Measurements from ENCODE around the gene IQSEC1. TPM values are rescaled to one million over a fixed set of nuclear protein-coding genes. Genes with fewer than 3 reads are reported as not detected.

Gene IQSEC1
- total and polyA plus RNA-seq, 2 donors (not counting 3 experiments of a cell fraction or from before 2014, with no cell fraction given) = 5.2 to 18.0 TPM

DNA sequence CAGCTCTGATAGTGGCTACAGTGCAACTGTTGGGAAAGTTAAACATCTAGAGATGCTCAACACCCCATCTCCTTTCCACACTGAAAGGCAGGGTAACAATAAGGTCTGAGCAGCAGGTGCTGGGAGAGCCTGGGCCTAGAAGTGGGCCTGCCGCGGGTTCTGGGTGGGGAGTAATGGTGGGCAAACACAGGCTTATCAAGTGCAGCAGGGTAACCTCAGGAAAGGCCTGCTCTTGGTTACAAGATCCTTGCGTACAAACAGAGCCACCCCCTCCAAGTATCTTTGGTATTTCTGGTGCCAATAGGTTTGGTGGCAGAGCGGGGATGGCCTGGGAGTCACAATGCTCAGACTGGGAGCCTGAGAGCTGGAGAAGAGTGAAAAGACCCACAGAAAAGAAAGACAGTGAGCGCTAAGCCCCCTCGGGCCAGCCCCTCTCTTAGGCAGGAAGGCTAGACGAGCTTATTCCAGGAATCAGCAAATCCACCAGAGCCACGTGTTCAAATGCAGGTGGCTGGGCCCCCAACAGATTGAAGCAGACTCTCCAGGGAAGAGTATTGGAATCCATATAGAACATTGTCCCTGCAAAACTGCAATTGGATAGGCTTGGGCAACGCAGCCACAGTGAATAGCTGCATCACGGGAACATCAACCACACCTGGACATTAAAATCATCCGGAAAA lies 2.7 kb downstream of the IQSEC1 start:
- Histone ChIP-seq H3K27me3 (ENCODE audit: control insufficient read depth in 2 of 2, insufficient read depth in 2 of 2, low read length in 2 of 2) (peaks cover 6 to 13% of the 10 kb centered on the region in 2 experiments), H3K27ac (ENCODE audit: insufficient read depth, low read depth, low read length) (no peak overlapping the region), H4K20me1 (replicated peaks; ENCODE audit: control insufficient read depth, extremely low read depth, insufficient read depth, low read length) (no peaks in the 10 kb centered on the region), H2AFZ (ENCODE audit: low read depth, low read length) (no peak overlapping the region), H3K9me3 (replicated peaks; ENCODE audit: control insufficient read depth, insufficient read depth, low read length) (no peaks in the 10 kb centered on the region), H3K4me1 (ENCODE audit: control insufficient read depth, extremely low read depth, insufficient read depth, low read length) (no peaks in the 10 kb centered on the region), H3K79me2 (ENCODE audit: control insufficient read depth, insufficient read depth, low read length) (no peaks in the 10 kb centered on the region), H3K9me1 (replicated peaks; ENCODE audit: control insufficient read depth, extremely low read depth, insufficient read depth, low read length) (no peaks in the 10 kb centered on the region), H3K9ac (replicated peaks; ENCODE audit: extremely low read depth, insufficient read depth, low read length) (no peak overlapping the region), H3K4me3 (replicated peaks in 1 of 3; ENCODE audit: insufficient read depth in 1 of 3, low read depth in 1 of 3, low read length in 3 of 3) (no peak overlapping the region), H3K4me2 (ENCODE audit: insufficient read depth, low read length) (no peak overlapping the region), H3K36me3 (ENCODE audit: control insufficient read depth in 2 of 2, extremely low read depth in 1 of 2, insufficient read depth in 2 of 2, low read length in 2 of 2) (no peaks in the 10 kb centered on the region)
- TF ChIP-seq MAX (IDR thresholded peaks at IDR 0.05; ENCODE audit: insufficient read depth, insufficient read length) = no peak
- TF ChIP-seq POLR2AphosphoS5 (IDR thresholded peaks at IDR 0.05; ENCODE audit: insufficient read depth, low read depth, low read length) = no peak
- TF ChIP-seq MYC (IDR thresholded peaks at IDR 0.05; ENCODE audit: low read depth, low read length) = no peak
- TF ChIP-seq FOS (IDR thresholded peaks at IDR 0.05; ENCODE audit: borderline replicate concordance, insufficient read depth, low read length) = no peak
- no peak for TF ChIP-seq POLR2A (IDR thresholded peaks at IDR 0.05; ENCODE audit: low read depth, low read length)
- no peak for TF ChIP-seq JUN (IDR thresholded peaks at IDR 0.05; ENCODE audit: borderline replicate concordance, insufficient read depth, insufficient read length, low read depth)
- TF ChIP-seq, protein P1, sequence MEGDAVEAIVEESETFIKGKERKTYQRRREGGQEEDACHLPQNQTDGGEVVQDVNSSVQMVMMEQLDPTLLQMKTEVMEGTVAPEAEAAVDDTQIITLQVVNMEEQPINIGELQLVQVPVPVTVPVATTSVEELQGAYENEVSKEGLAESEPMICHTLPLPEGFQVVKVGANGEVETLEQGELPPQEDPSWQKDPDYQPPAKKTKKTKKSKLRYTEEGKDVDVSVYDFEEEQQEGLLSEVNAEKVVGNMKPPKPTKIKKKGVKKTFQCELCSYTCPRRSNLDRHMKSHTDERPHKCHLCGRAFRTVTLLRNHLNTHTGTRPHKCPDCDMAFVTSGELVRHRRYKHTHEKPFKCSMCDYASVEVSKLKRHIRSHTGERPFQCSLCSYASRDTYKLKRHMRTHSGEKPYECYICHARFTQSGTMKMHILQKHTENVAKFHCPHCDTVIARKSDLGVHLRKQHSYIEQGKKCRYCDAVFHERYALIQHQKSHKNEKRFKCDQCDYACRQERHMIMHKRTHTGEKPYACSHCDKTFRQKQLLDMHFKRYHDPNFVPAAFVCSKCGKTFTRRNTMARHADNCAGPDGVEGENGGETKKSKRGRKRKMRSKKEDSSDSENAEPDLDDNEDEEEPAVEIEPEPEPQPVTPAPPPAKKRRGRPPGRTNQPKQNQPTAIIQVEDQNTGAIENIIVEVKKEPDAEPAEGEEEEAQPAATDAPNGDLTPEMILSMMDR (IDR thresholded peaks at IDR 0.05; ENCODE audit: extremely low read depth in 1 of 2, insufficient read depth in 1 of 2, low read depth in 1 of 2, low read length in 2 of 2) = no peak
- TF ChIP-seq GATA2 (IDR thresholded peaks at IDR 0.05; ENCODE audit: insufficient read depth, insufficient read length, low read depth, low read length) = no peak
- TF ChIP-seq EZH2 (IDR thresholded peaks at IDR 0.05; ENCODE audit: borderline replicate concordance, low read depth, low read length, severe bottlenecking) = no peak
- FAIRE-seq (no peak), DNase-seq (ENCODE audit: low read depth, low spot score) (no peak)
- dilution Hi-C loops (cut with MboI; ENCODE audit: extremely low pct_ligation_motif_present, low sequenced_read_pairs) = no loop called here
- POLR2A ChIA-PET = interaction anchor here (0.7 kb wide), 1 partner anchor 1862 kb away, joined by 5 read pairs; no protein-coding TSS in a partner anchor
- BruUV-seq (replicated peaks) = no TSS peak
- CTCF ChIA-PET = interaction anchor here (5.5 kb wide), 1 partner anchor 21 kb away, joined by 22 read pairs; no protein-coding TSS in a partner anchor
- intact Hi-C loops (cut with micrococcal nuclease) = no loop called here
